Gastroesophageal sphincter (tissue), 3 donors: Measurements from ENCODE around the gene RANGAP1.

Experiments
- EP300 ChIP-seq: sonication (generic); formaldehyde crosslinking; IDR thresholded peaks from one replicate; pipeline ENCODE4 v1.6.1; 2017; ENCODE audit warnings: antibody characterized with exemption, mild to moderate bottlenecking
- POLR2A ChIP-seq, 2 donors: fragments of 450-650 bp; IDR thresholded peaks; one replicate each; pipeline ENCODE4 v1.6.1; 2017; ENCODE audit warnings: antibody characterized with exemption in 2 of 2, mild to moderate bottlenecking in 2 of 2, moderate library complexity in 1 of 2
- POLR2AphosphoS5 ChIP-seq: sonication (generic); formaldehyde crosslinking; IDR thresholded peaks from one replicate; pipeline ENCODE4 v1.6.1; 2017; ENCODE audit warnings: antibody characterized with exemption
- TF ChIP-seq, protein P1 (sequence below), 4 experiments: fragments of 200-600 bp in 2 of 4; fragments of 450-650 bp in 2 of 4; sonication (generic) in 1 of 4; IDR thresholded peaks; one replicate each; pipeline ENCODE4 v1.5.1; 2017 to 2019; ENCODE audit warnings: antibody characterized with exemption in 4 of 4, mild to moderate bottlenecking in 2 of 4, moderate library complexity in 2 of 4

DNA sequence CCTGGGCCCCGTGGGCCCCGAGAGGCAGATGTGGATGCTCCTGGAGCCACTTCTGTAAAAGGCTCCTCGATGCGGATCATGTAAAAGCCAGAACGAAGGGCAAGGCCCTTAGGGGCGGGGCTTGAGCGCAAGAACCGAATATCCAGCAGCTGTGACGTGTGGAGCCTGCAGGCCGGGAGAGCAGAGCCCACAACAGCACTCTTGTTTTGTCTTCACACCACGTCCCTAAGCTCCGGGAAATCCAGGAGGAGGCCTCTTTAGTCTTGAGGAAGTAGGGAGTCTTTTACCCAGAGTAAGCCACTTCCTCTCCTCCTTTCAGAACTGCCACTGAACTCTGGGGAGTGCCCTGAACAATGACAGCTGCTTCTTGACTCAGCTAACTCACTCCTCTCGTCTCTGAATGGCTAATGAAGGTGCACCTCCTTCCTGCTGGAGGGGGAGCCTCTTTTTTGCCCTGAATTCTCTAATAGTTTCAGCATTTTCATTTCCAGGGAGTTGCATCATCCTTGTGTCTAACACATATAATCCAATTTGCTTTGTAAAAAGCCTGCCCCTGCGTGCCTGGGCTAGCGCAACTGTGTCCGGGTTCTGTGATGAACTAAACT lies 68.3 kb downstream of the RANGAP1 start:
- TF ChIP-seq, protein P1, sequence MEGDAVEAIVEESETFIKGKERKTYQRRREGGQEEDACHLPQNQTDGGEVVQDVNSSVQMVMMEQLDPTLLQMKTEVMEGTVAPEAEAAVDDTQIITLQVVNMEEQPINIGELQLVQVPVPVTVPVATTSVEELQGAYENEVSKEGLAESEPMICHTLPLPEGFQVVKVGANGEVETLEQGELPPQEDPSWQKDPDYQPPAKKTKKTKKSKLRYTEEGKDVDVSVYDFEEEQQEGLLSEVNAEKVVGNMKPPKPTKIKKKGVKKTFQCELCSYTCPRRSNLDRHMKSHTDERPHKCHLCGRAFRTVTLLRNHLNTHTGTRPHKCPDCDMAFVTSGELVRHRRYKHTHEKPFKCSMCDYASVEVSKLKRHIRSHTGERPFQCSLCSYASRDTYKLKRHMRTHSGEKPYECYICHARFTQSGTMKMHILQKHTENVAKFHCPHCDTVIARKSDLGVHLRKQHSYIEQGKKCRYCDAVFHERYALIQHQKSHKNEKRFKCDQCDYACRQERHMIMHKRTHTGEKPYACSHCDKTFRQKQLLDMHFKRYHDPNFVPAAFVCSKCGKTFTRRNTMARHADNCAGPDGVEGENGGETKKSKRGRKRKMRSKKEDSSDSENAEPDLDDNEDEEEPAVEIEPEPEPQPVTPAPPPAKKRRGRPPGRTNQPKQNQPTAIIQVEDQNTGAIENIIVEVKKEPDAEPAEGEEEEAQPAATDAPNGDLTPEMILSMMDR (IDR thresholded peaks at IDR 0.05) = no peak
- TF ChIP-seq POLR2A (IDR thresholded peaks at IDR 0.05) (peak; percentile 27 to 41), POLR2AphosphoS5 (peak; percentile 65), EP300 (no peak)
